ENCODE data around the gene KIF19.

- TF ChIP-seq POLR2A (IDR thresholded peaks at IDR 0.05) (no peak), CTCF (IDR thresholded peaks at IDR 0.05) (no peak), POLR2AphosphoS5 (IDR thresholded peaks at IDR 0.05) (no peak)
Measured at GRCh38 chr17:74318391-74318790, 7.6 kb upstream of the KIF19 start.
